ENCODE results near the gene GID4. TPM values are rescaled to one million over a fixed set of nuclear protein-coding genes. Genes with fewer than 3 reads are reported as not detected.

Gene GID4
- polyA plus RNA-seq (2012; ENCODE audit: insufficient read length, low read depth) = 12.4 TPM

GRCh38 chr17:18038861-18039534, at the start of gene GID4, which contains the start of gene ATPAF2:
GID4 (plus strand) TSS chr17:18039408; CDS start chr17:18039465, 57 bp downstream.
ATPAF2 (minus strand) TSS chr17:18039168; CDS start chr17:18039013, 155 bp downstream.
- TF ChIP-seq SIN3A (IDR thresholded peaks at IDR 0.05; ENCODE audit: borderline replicate concordance, insufficient read depth, low read length) = peak; percentile 58; the same call in 1 of the 2 replicates
- no peak for TF ChIP-seq TAF1 (IDR thresholded peaks at IDR 0.05; ENCODE audit: borderline replicate concordance, insufficient read depth, low read length)
- peak; percentile 65; the same call in 1 of the 2 replicates for TF ChIP-seq POLR2AphosphoS5 (IDR thresholded peaks at IDR 0.05; ENCODE audit: low read depth, low read length)
- peak; percentile 95 for TF ChIP-seq FOXP2 (optimal IDR thresholded peaks at IDR 0.05; ENCODE audit: borderline replicate concordance, extremely low read depth, extremely low read length, insufficient read depth)

- TF ChIP-seq TAF1 (IDR thresholded peaks at IDR 0.05; ENCODE audit: borderline replicate concordance, insufficient read depth, low read length) (no peak), POLR2AphosphoS5 (IDR thresholded peaks at IDR 0.05; ENCODE audit: low read depth, low read length) (no peak), REST (IDR thresholded peaks at IDR 0.05; ENCODE audit: insufficient read depth in 1 of 2, low read depth in 2 of 2, low read length in 2 of 2) (no peak), FOXP2 (optimal IDR thresholded peaks at IDR 0.05; ENCODE audit: borderline replicate concordance, extremely low read depth, extremely low read length, insufficient read depth) (no peak), SIN3A (IDR thresholded peaks at IDR 0.05; ENCODE audit: borderline replicate concordance, insufficient read depth, low read length) (no peak)
These were observed 49.6 kb upstream of the GID4 start for GRCh38 chr17:17989618-17990017.

- TF ChIP-seq REST (IDR thresholded peaks at IDR 0.05; ENCODE audit: insufficient read depth in 1 of 2, low read depth in 2 of 2, low read length in 2 of 2) = no peak
- no peak for TF ChIP-seq FOXP2 (optimal IDR thresholded peaks at IDR 0.05; ENCODE audit: borderline replicate concordance, extremely low read depth, extremely low read length, insufficient read depth)
- TF ChIP-seq TAF1 (IDR thresholded peaks at IDR 0.05; ENCODE audit: borderline replicate concordance, insufficient read depth, low read length) = no peak
- TF ChIP-seq POLR2AphosphoS5 (IDR thresholded peaks at IDR 0.05; ENCODE audit: low read depth, low read length) = no peak
- no peak for TF ChIP-seq SIN3A (IDR thresholded peaks at IDR 0.05; ENCODE audit: borderline replicate concordance, insufficient read depth, low read length)
These were observed 48.9 kb upstream of the GID4 start for GRCh38 chr17:17990282-17990681.

- TF ChIP-seq TAF1 (IDR thresholded peaks at IDR 0.05; ENCODE audit: borderline replicate concordance, insufficient read depth, low read length) = no peak
- no peak for TF ChIP-seq POLR2AphosphoS5 (IDR thresholded peaks at IDR 0.05; ENCODE audit: low read depth, low read length)
- no peak for TF ChIP-seq REST (IDR thresholded peaks at IDR 0.05; ENCODE audit: insufficient read depth in 1 of 2, low read depth in 2 of 2, low read length in 2 of 2)
- TF ChIP-seq FOXP2 (optimal IDR thresholded peaks at IDR 0.05; ENCODE audit: borderline replicate concordance, extremely low read depth, extremely low read length, insufficient read depth) = no peak
- TF ChIP-seq SIN3A (IDR thresholded peaks at IDR 0.05; ENCODE audit: borderline replicate concordance, insufficient read depth, low read length) = no peak
These were observed 45.8 kb upstream of the GID4 start for GRCh38 chr17:17993366-17993765.

GRCh38 chr17:17993852-17994251, 45.4 kb upstream of the GID4 start:
- TF ChIP-seq POLR2AphosphoS5 (IDR thresholded peaks at IDR 0.05; ENCODE audit: low read depth, low read length) = no peak
- TF ChIP-seq FOXP2 (optimal IDR thresholded peaks at IDR 0.05; ENCODE audit: borderline replicate concordance, extremely low read depth, extremely low read length, insufficient read depth) = no peak
- no peak for TF ChIP-seq SIN3A (IDR thresholded peaks at IDR 0.05; ENCODE audit: borderline replicate concordance, insufficient read depth, low read length)
